PC-9 (cell line): ENCODE data around the gene SLC26A4. TPM values are rescaled to one million over a fixed set of nuclear protein-coding genes. Genes with fewer than 3 reads are reported as not detected.

ENCODE experiments used
- BruUV-seq: library from RNA; stranded (reverse); fragments of 400-500 nt; replicated peaks from 2 replicates; lab custom pipeline; 2021; lab: Mats Ljungman, UMichigan
- CTCF ChIA-PET: fragments of 300-600 bp; sonication (Branson Sonifier 250); formaldehyde crosslinking; loops from one replicate; lab custom pipeline; 2022; ENCODE audit warnings: antibody characterized with exemption; lab: Charles Lee
- POLR2A ChIA-PET: fragments of 300-600 bp; sonication (Branson Sonifier 250); formaldehyde crosslinking; loops from one replicate; lab custom pipeline; 2022; ENCODE audit warnings: antibody characterized with exemption; ENCODE audit not compliant: unreplicated experiment; lab: Charles Lee
- DNase-seq, 2 experiments: peaks; one replicate each; pipeline versions ENCODE4 v3.0.0 to v3.0.0-alpha.2; 2015 to 2022; ENCODE audit warnings: mixed read lengths in 1 of 2
- H2AFZ ChIP-seq: fragments of 200-600 bp; sonication (generic); 2 replicates; pipeline ENCODE4 v1.8.1; 2017; ENCODE audit warnings: antibody characterized with exemption
- H3F3A ChIP-seq: fragments of 200-600 bp; sonication (generic); 2 replicates; pipeline ENCODE4 v1.8.1; 2017; ENCODE audit warnings: antibody characterized with exemption, mild to moderate bottlenecking, low read depth; ENCODE audit not compliant: insufficient read depth
- H3K27ac ChIP-seq: fragments of 200-600 bp; sonication (generic); 2 replicates; pipeline ENCODE4 v1.6.1; 2016; ENCODE audit warnings: mixed run types
- H3K27me3 ChIP-seq: fragments of 200-600 bp; sonication (generic); 2 replicates; pipeline ENCODE4 v1.6.1; 2016; ENCODE audit warnings: low read depth, mixed run types; ENCODE audit not compliant: insufficient read depth
- H3K36me3 ChIP-seq: fragments of 200-600 bp; sonication (generic); 2 replicates; pipeline ENCODE4 v1.6.1; 2016; ENCODE audit warnings: low read depth, mixed run types
- H3K4me1 ChIP-seq: fragments of 200-600 bp; sonication (generic); replicated peaks from 2 replicates; pipeline ENCODE4 v1.6.1; 2016; ENCODE audit warnings: mixed run types; ENCODE audit not compliant: insufficient read depth
- H3K4me2 ChIP-seq: fragments of 200-600 bp; sonication (generic); 2 replicates; pipeline ENCODE4 v1.6.1; 2017; ENCODE audit warnings: mixed run types
- H3K4me3 ChIP-seq: fragments of 200-600 bp; sonication (generic); 2 replicates; pipeline ENCODE4 v1.6.1; 2016; ENCODE audit warnings: mixed run types
- H3K79me2 ChIP-seq: fragments of 200-600 bp; sonication (generic); 2 replicates; pipeline ENCODE4 v1.6.1; 2017; ENCODE audit warnings: low read depth, mixed run types
- H3K9me2 ChIP-seq: fragments of 200-600 bp; sonication (generic); 2 replicates; pipeline ENCODE4 v1.8.1; 2017; ENCODE audit warnings: mild to moderate bottlenecking; ENCODE audit not compliant: insufficient read depth
- H3K9me3 ChIP-seq: fragments of 200-600 bp; sonication (generic); 2 replicates; pipeline ENCODE4 v1.8.1; 2016; ENCODE audit warnings: low read depth; ENCODE audit not compliant: insufficient read depth
- H4K20me1 ChIP-seq: fragments of 200-600 bp; sonication (generic); 2 replicates; pipeline ENCODE4 v1.8.1; 2017; ENCODE audit not compliant: insufficient read depth
- EZH2 ChIP-seq: fragments of 200-600 bp; sonication (generic); IDR thresholded peaks from 2 replicates; pipeline ENCODE4 v1.8.0; 2017; ENCODE audit warnings: antibody characterized with exemption, low read depth
- intact Hi-C: fragments of 100-400 bp; cut with micrococcal nuclease; formaldehyde crosslinking; loops from one replicate; pipeline ENCODE4 v1.10.0; 2022; ENCODE audit not compliant: unreplicated experiment
- total RNA-seq: library from RNA; stranded (reverse); gene quantifications from 2 replicates; pipeline ENCODE4 v1.2.3, GENCODE V29; 2021
- TF ChIP-seq, protein P1 (sequence below): fragments of 200-600 bp; sonication (generic); conservative IDR thresholded peaks from 2 replicates; pipeline ENCODE4 v1.6.1; 2017; ENCODE audit warnings: mixed run types, antibody characterized with exemption, mild to moderate bottlenecking, moderate library complexity

Gene SLC26A4
- total RNA-seq, 1 experiment from 2014 or later: 1.7 TPM

DNA sequence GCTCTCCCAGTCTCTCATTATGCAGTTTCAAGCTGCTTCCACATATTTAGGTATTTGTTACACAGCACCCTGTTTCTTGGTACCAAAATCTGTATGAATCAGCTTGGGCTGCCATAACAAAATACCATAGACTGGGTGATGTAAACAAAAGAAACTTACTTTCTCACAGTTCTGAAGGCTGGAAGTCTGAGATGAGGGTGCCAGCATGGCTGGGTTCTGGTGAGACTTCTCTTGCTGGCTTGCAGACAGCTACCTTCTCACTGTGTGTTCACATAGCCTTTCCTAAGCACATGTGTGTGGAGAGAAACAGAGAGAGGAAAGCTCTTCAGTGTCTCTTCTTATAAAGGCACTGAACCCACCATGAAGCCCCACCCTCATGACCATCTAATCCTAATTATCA lies 67.6 kb downstream of the SLC26A4 start:
- TF ChIP-seq EZH2: no peak
- TF ChIP-seq, protein P1, sequence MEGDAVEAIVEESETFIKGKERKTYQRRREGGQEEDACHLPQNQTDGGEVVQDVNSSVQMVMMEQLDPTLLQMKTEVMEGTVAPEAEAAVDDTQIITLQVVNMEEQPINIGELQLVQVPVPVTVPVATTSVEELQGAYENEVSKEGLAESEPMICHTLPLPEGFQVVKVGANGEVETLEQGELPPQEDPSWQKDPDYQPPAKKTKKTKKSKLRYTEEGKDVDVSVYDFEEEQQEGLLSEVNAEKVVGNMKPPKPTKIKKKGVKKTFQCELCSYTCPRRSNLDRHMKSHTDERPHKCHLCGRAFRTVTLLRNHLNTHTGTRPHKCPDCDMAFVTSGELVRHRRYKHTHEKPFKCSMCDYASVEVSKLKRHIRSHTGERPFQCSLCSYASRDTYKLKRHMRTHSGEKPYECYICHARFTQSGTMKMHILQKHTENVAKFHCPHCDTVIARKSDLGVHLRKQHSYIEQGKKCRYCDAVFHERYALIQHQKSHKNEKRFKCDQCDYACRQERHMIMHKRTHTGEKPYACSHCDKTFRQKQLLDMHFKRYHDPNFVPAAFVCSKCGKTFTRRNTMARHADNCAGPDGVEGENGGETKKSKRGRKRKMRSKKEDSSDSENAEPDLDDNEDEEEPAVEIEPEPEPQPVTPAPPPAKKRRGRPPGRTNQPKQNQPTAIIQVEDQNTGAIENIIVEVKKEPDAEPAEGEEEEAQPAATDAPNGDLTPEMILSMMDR: no peak
- Histone ChIP-seq H3K27ac (no peak overlapping the region), H2AFZ (no peak overlapping the region), H4K20me1 (no peaks in the 10 kb centered on the region), H3K27me3 (no peaks in the 10 kb centered on the region), H3K4me2 (no peak overlapping the region), H3K9me2 (no peaks in the 10 kb centered on the region), H3K9me3 (no peaks in the 10 kb centered on the region), H3K4me3 (no peak overlapping the region), H3K4me1 (no peaks in the 10 kb centered on the region), H3K36me3 (no peaks in the 10 kb centered on the region), H3K79me2 (no peaks in the 10 kb centered on the region), H3F3A (no peaks in the 10 kb centered on the region)
- intact Hi-C loops: loop anchor here (5.0 to 10.0 kb wide), 3 partner anchors 781 to 1553 kb away; no protein-coding TSS in a partner anchor
- DNase-seq: no peak
- ChIA-PET POLR2A (no interaction called here), CTCF (interaction anchor here (0.9 to 1.0 kb wide), 2 partner anchors 151 to 264 kb away, joined by 5 read pairs; no protein-coding TSS in a partner anchor)
- BruUV-seq: no TSS peak

DNA sequence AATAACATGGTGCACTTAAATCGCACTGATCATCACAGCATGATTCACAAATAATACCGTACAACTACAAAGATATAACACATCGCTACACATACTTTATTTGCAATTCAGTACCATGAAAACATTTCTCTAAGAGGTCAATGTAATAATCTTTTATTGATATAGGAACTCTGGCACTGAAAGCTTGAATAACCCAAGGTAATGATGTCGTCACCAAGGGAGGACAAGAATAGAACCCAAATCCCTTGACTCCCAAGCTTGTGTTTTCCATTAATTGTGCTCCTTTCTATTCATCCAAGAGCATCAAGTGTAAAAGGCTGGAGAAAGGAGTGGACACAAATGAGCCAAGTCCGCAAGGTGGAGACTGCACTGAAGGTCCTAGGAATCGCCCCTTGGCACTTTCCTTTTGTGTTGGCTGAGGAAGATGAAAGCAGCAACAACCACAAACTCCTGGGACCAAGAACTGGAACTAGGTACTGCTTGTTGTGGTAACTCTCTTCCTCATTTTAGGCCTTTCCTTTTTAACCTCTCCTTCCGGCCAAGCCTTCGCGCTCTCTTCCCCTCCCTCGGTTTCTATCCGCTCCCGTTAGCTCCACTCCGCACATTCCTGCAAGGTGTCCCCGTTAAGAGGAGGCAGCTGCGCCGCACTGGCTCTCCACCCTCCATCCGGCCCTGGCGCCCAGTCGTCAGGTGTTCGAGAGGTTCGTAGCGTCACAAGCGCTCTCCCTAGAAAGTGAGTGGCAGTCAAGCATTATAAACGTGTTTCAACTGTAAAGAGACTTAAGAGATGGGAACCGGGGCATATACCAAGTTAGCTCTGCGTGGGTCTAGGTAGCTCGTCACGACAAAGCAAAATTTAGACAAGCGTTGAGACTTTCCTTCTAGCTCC lies 82.3 kb downstream of the SLC26A4 start:
- intact Hi-C loops: loop anchor here (1.0 to 10.0 kb wide), 5 partner anchors 132 to 752 kb away; partner anchors contain the start of gene BCAP29
- Histone ChIP-seq H3K79me2 (peaks cover 40% of the 10 kb centered on the region), H3K4me3 (peak overlapping the region; percentile 72), H4K20me1 (peaks cover 27% of the 10 kb centered on the region), H3K4me1 (peaks cover 24% of the 10 kb centered on the region), H2AFZ (peak overlapping the region; percentile 94), H3K4me2 (peak overlapping the region; percentile 100), H3K9me2 (no peaks in the 10 kb centered on the region), H3K36me3 (0 out of 2 replicates have a peak, but pooled peaks cover 3% of the 10 kb centered on the region), H3K27me3 (no peaks in the 10 kb centered on the region), H3K27ac (peak overlapping the region; percentile 88), H3K9me3 (no peaks in the 10 kb centered on the region), H3F3A (peaks cover 12% of the 10 kb centered on the region; the same call in 1 of the 2 replicates)
- ChIA-PET CTCF (interaction anchor here (0.6 to 2.2 kb wide), 6 partner anchors 16 to 403 kb away, joined by 3 to 24 read pairs (median 11); no protein-coding TSS in a partner anchor), POLR2A (interaction anchor here (0.6 to 0.8 kb wide), 7 partner anchors 136 to 574 kb away, joined by 3 to 15 read pairs (median 4); partner anchors contain the start of genes DLD and HBP1)
- DNase-seq: peak in 1 of 2 experiments; percentile 64
- BruUV-seq: no TSS peak
- TF ChIP-seq, protein P1: peak; percentile 58; the same call in 1 of the 2 replicates
- TF ChIP-seq EZH2: no peak
